HG02970 (cell line): ENCODE data around the gene TSTD1.
"Not testable (repeated sequence)": the region's sequence is repeated elsewhere in the genome, so short reads cannot be mapped to it uniquely, and the experiment has no call there.

Experiments used
- ATAC-seq: cut with Tn5 transposase; IDR thresholded peaks from one replicate; pipeline ENCODE4 v1.9.1; 2021; ENCODE audit warnings: mild to moderate bottlenecking, moderate library complexity, moderate number of reproducible peaks; ENCODE audit not compliant: unreplicated experiment, low FRiP score

The TSTD1 gene

GRCh38 chr1:161013488-161014230, 25.1 kb downstream of the TSTD1 start:
- peak; percentile 56 for ATAC-seq

GRCh38 chr1:161013131-161013487, 25.7 kb downstream of the TSTD1 start:
- no peak for ATAC-seq

- no peak for ATAC-seq
These were observed 26.3 kb downstream of the TSTD1 start for GRCh38 chr1:161012420-161012819.

GRCh38 chr1:161009602-161010211, 29.1 kb downstream of the TSTD1 start:
- no peak for ATAC-seq

- no peak for ATAC-seq
These were observed 29.8 kb downstream of the TSTD1 start for GRCh38 chr1:161008869-161009510.

- ATAC-seq, result no peak
These were observed 31.4 kb downstream of the TSTD1 start for GRCh38 chr1:161007369-161007768.

GRCh38 chr1:161006563-161006962, 32.2 kb downstream of the TSTD1 start:
- ATAC-seq, result no peak

- ATAC-seq, result no peak
These were observed 37.2 kb downstream of the TSTD1 start for GRCh38 chr1:161001525-161001924.

GRCh38 chr1:161000736-161001480, 37.9 kb downstream of the TSTD1 start:
- no peak for ATAC-seq

- ATAC-seq, result no peak
These were observed 39.4 kb downstream of the TSTD1 start for GRCh38 chr1:160999376-160999775.

- ATAC-seq, result no peak
These were observed 41.3 kb downstream of the TSTD1 start for GRCh38 chr1:160997323-160998038.

GRCh38 chr1:160996178-160996577, 42.6 kb downstream of the TSTD1 start:
- ATAC-seq, result no peak

GRCh38 chr1:160993544-160994193, 45.1 kb downstream of the TSTD1 start:
- ATAC-seq, result no peak

- not testable (repeated sequence) for ATAC-seq
These were observed 46.7 kb downstream of the TSTD1 start for GRCh38 chr1:160992036-160992435.
